GM15510 (cell line): ENCODE data around the gene MYCBP.

Experiments
- POLR2A ChIP-seq: IDR thresholded peaks from 3 replicates; pipeline ENCODE4 v1.6.1; 2011; ENCODE audit warnings: borderline replicate concordance; ENCODE audit not compliant: insufficient read length; ENCODE audit errors: extremely low read depth

Gene MYCBP

GRCh38 chr1:38814984-38815464 lies 58.1 kb downstream of the MYCBP start:
- no peak for TF ChIP-seq POLR2A

- TF ChIP-seq POLR2A = no peak
Observed at GRCh38 chr1:38814444-38814983, 58.6 kb downstream of the MYCBP start.

GRCh38 chr1:38812981-38813380 lies 60.2 kb downstream of the MYCBP start:
- TF ChIP-seq POLR2A = no peak
